Measurements from ENCODE around the gene ENDOV. TPM values are rescaled to one million over a fixed set of nuclear protein-coding genes. Genes with fewer than 3 reads are reported as not detected.

ENDOV gene
- total RNA-seq, 3 donors from 2014 or later, result 24.1 to 29.7 (median 24.9) TPM

- Histone ChIP-seq H3K9me3 (no peaks in the 10 kb centered on the region), H3K4me1 (ENCODE audit: low read depth) (no peaks in the 10 kb centered on the region), H3K36me3 (ENCODE audit: low read depth) (peaks cover 36% of the 10 kb centered on the region), H3K4me3 (no peak overlapping the region)
- no peak for TF ChIP-seq CTCF (IDR thresholded peaks at IDR 0.05)
- ATAC-seq, result no peak
- intact Hi-C loops (cut with DNase I, micrococcal nuclease), result no loop called here
- no peak for DNase-seq
Measured at GRCh38 chr17:80377798-80378197, 37.2 kb upstream of the ENDOV start.

GRCh38 chr17:80379348-80379747, 35.6 kb upstream of the ENDOV start:
- TF ChIP-seq CTCF (IDR thresholded peaks at IDR 0.05), result no peak
- peaks cover 39% of the 10 kb centered on the region for H3K36me3 ChIP-seq (ENCODE audit: low read depth)

DNA sequence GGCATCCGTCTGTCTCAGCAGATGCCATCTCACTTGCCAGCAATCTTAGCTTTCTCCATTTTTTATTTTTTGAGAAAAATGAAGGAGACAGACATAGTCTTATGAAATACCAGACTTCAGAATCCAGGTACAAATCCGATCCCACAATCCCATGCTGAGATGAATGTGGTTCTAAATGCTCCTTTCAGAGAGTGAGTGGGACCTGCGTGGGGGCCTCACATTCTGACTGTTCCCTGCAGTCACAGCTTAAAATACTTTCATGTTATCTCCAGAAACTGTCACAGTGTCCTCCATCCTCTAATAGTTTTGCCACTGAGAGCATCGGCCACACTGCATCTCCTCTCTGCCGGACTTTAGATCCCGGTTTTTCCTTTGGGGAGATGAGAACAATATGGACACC, 34.9 kb upstream of the ENDOV start:
- intact Hi-C loops (cut with DNase I, micrococcal nuclease), result no loop called here
- DNase-seq (no peak), ATAC-seq (no peak)
- no peak overlapping the region for H3K4me3 ChIP-seq
- peaks cover 39% of the 10 kb centered on the region for H3K36me3 ChIP-seq (ENCODE audit: low read depth)
- no peaks in the 10 kb centered on the region for H3K4me1 ChIP-seq (ENCODE audit: low read depth)
- H3K9me3 ChIP-seq, result no peaks in the 10 kb centered on the region
- TF ChIP-seq CTCF (IDR thresholded peaks at IDR 0.05), result no peak

More at GRCh38 chr17:80379348-80379747, 35.6 kb upstream of the ENDOV start:
- intact Hi-C loops (cut with DNase I, micrococcal nuclease), result no loop called here
- no peak for ATAC-seq
- DNase-seq, result no peak
- H3K9me3 ChIP-seq, result no peaks in the 10 kb centered on the region
- no peak overlapping the region for H3K4me3 ChIP-seq
- no peaks in the 10 kb centered on the region for H3K4me1 ChIP-seq (ENCODE audit: low read depth)

DNA sequence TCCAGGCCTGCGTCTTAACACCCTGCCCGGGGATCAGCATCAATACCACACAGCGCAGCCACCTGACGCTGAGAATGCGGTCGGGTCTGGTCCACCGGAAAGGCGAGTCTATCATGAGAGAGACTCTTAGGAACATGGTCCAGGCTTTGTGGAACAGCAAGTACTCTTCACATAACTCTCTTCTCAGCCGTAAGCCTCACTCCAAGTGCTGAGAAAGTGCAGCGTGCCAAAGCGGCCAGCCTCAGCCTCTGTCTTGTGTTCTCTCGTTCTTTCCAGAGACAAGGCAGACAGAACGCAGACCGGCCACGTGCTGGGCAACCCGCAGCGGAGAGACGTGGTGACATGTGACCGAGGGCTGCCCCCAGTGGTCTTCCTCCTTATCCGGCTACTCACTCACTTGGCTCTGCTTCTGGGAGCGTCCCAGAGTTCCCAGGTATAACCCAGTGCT, 34.4 kb upstream of the ENDOV start:
- Histone ChIP-seq H3K9me3 (no peaks in the 10 kb centered on the region), H3K36me3 (ENCODE audit: low read depth) (peaks cover 39% of the 10 kb centered on the region), H3K4me3 (no peak overlapping the region), H3K4me1 (ENCODE audit: low read depth) (no peaks in the 10 kb centered on the region)
- ATAC-seq, result no peak
- no peak for DNase-seq
- intact Hi-C loops (cut with DNase I, micrococcal nuclease), result no loop called here
- no peak for TF ChIP-seq CTCF (IDR thresholded peaks at IDR 0.05)

DNA sequence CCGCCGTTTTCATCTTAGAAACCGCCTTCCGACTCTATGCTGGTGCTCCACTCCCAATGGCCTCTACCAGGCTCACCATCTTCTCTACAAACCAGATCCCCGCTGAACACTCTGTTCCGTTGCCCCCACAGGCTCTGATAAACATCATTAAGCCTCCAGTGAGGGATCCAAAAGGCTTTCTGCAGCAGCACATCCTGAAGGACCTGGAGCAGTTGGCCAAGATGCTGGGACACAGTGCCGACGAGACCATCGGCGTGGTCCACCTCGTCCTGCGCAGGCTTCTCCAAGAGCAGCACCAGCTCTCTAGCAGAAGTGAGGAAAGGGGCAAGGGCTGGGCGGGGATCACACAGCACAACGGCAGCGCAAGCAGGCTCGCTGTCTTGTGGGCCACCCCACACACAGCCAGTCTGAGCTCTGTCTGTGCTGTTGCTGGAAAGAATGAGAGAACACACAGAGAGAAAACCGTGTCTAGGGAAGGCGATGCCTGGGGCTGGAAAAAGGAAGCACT, 33.5 kb upstream of the ENDOV start:
- Histone ChIP-seq H3K36me3 (ENCODE audit: low read depth) (peaks cover 31% of the 10 kb centered on the region), H3K9me3 (no peaks in the 10 kb centered on the region), H3K4me3 (no peak overlapping the region), H3K4me1 (ENCODE audit: low read depth) (no peaks in the 10 kb centered on the region)
- ATAC-seq (no peak), DNase-seq (no peak)
- intact Hi-C loops (cut with DNase I, micrococcal nuclease), result no loop called here
- TF ChIP-seq CTCF (IDR thresholded peaks at IDR 0.05), result no peak

DNA sequence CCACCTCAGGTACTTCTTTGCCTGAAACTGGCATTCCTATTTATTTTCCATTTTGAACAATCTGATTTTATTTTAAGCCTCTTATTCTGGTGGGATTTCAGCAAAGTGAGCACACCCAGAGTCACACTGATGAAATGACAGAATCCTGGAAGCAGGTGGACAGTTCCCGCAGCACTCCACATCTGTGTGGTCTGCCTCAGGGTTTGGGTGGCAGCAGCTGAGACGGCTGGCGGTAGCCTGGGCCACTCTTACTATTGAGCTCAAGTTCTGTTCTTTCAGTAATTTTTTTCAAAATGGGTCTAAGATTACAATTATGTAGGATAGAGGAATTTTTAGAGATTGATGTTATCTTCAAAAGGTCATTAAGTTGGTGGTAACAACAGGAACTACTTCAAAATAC, 32.5 kb upstream of the ENDOV start:
- ATAC-seq (no peak), DNase-seq (no peak)
- H3K9me3 ChIP-seq, result no peaks in the 10 kb centered on the region
- intact Hi-C loops (cut with DNase I, micrococcal nuclease), result no loop called here
- H3K36me3 ChIP-seq (ENCODE audit: low read depth), result peaks cover 23% of the 10 kb centered on the region
- no peak overlapping the region for H3K4me3 ChIP-seq
- no peaks in the 10 kb centered on the region for H3K4me1 ChIP-seq (ENCODE audit: low read depth)
- TF ChIP-seq CTCF (IDR thresholded peaks at IDR 0.05), result no peak
